Stimulated activated CD8-positive, alpha-beta memory T cell treated with anti-CD3 and anti-CD28 coated beads, Interleukin-7, amount 100 ng/mL, for 4 hours (primary cell): Measurements from ENCODE around the gene ASAH2.
"Not testable (repeated sequence)": the region's sequence is repeated elsewhere in the genome, so short reads cannot be mapped to it uniquely, and the experiment has no call there.

Experiments
- DNase-seq, 2 donors: peaks; one replicate each; pipeline ENCODE4 v3.0.0-alpha.2; 2020; ENCODE audit warnings: low read depth in 2 of 2

The ASAH2 gene

GRCh38 chr10:50254479-50254878 lies 3.2 kb upstream of the ASAH2 start:
- DNase-seq = no peak

- DNase-seq = no peak
These were observed 1.0 kb downstream of the ASAH2 start for GRCh38 chr10:50250096-50250854.

- no peak for DNase-seq
These were observed 2.7 kb downstream of the ASAH2 start for GRCh38 chr10:50248598-50248997.

GRCh38 chr10:50248062-50248461 lies 3.3 kb downstream of the ASAH2 start:
- no peak for DNase-seq

- no peak for DNase-seq
These were observed 7.1 kb downstream of the ASAH2 start for GRCh38 chr10:50244201-50244600.

- no peak for DNase-seq
These were observed 8.5 kb downstream of the ASAH2 start for GRCh38 chr10:50242777-50243176.

- DNase-seq = not testable (repeated sequence)
These were observed 9.8 kb downstream of the ASAH2 start for GRCh38 chr10:50241478-50241877.

GRCh38 chr10:50234486-50234885 lies 16.8 kb downstream of the ASAH2 start:
- DNase-seq = no peak

- no peak for DNase-seq
These were observed 19.1 kb downstream of the ASAH2 start for GRCh38 chr10:50232261-50232639.

- DNase-seq = no peak
These were observed 19.6 kb downstream of the ASAH2 start for GRCh38 chr10:50231515-50232260.

- no peak for DNase-seq
These were observed 21.9 kb downstream of the ASAH2 start for GRCh38 chr10:50229460-50229859.

GRCh38 chr10:50228672-50229071 lies 22.6 kb downstream of the ASAH2 start:
- no peak for DNase-seq

GRCh38 chr10:50226610-50227009 lies 24.7 kb downstream of the ASAH2 start:
- DNase-seq = no peak

GRCh38 chr10:50224330-50224952 lies 26.9 kb downstream of the ASAH2 start:
- DNase-seq = peak in 1 of 2 donors; percentile 5

- DNase-seq = no peak
These were observed 29.1 kb downstream of the ASAH2 start for GRCh38 chr10:50222199-50222598.

GRCh38 chr10:50221470-50221869 lies 29.8 kb downstream of the ASAH2 start:
- no peak for DNase-seq

- no peak for DNase-seq
These were observed 31.7 kb downstream of the ASAH2 start for GRCh38 chr10:50219646-50220045.

GRCh38 chr10:50219200-50219599 lies 32.1 kb downstream of the ASAH2 start:
- DNase-seq = no peak

GRCh38 chr10:50216894-50217293 lies 34.4 kb downstream of the ASAH2 start:
- no peak for DNase-seq

- DNase-seq = no peak
These were observed 34.9 kb downstream of the ASAH2 start for GRCh38 chr10:50216418-50216817.

GRCh38 chr10:50211670-50212069 lies 39.6 kb downstream of the ASAH2 start:
- no peak for DNase-seq

GRCh38 chr10:50210876-50211275 lies 40.4 kb downstream of the ASAH2 start:
- no peak for DNase-seq
